ENCODE measurements around the gene GRAP2. TPM values are rescaled to one million over a fixed set of nuclear protein-coding genes. Genes with fewer than 3 reads are reported as not detected.
"Not testable (repeated sequence)": the region's sequence is repeated elsewhere in the genome, so short reads cannot be mapped to it uniquely, and the experiment has no call there.

Gene GRAP2
- total RNA-seq, 2 experiments from 2014 or later, result 37.7 to 38.1 TPM

- peaks cover 11% of the 10 kb centered on the region for H3K36me3 Mint-ChIP-seq
- H3K27ac Mint-ChIP-seq, result peak overlapping the region; percentile 93
- H3K4me3 Mint-ChIP-seq, result peak overlapping the region; percentile 83
- H3K9me3 Mint-ChIP-seq, H3K27me3 Mint-ChIP-seq, DNase-seq: not testable (repeated sequence)
- H3K4me1 Mint-ChIP-seq (ENCODE audit: low read depth), result peaks cover 28% of the 10 kb centered on the region
- intact Hi-C loops (cut with micrococcal nuclease), result loop anchor here (5.0 to 10.0 kb wide), 3 partner anchors 33 to 589 kb away; partner anchors contain the start of gene RPL3
- CTCF ChIA-PET, result interaction anchor here (2.1 kb wide), 1 partner anchor 121 kb away, joined by 10 read pairs; no protein-coding TSS in a partner anchor
- POLR2A ChIA-PET, result interaction anchor here (1.6 to 16.5 kb wide), 5 partner anchors 10 to 31 kb away, joined by 4 to 219 read pairs (median 7); no protein-coding TSS in a partner anchor
Observed at GRCh38 chr22:39904024-39904423, 3.1 kb downstream of the GRAP2 start.

- peak overlapping the region; percentile 83 for H3K4me3 Mint-ChIP-seq
- ChIA-PET CTCF (interaction anchor here (0.6 to 2.1 kb wide), 4 partner anchors 28 to 120 kb away, joined by 3 to 10 read pairs (median 3); no protein-coding TSS in a partner anchor), POLR2A (interaction anchor here (1.0 to 16.5 kb wide), 5 partner anchors 10 to 385 kb away, joined by 3 to 219 read pairs (median 5); partner anchors contain the start of gene ATF4)
- peaks cover 33% of the 10 kb centered on the region for H3K4me1 Mint-ChIP-seq (ENCODE audit: low read depth)
- peaks cover 11% of the 10 kb centered on the region for H3K36me3 Mint-ChIP-seq
- DNase-seq, result no peak
- no peaks in the 10 kb centered on the region for H3K27me3 Mint-ChIP-seq
- peak overlapping the region; percentile 93 for H3K27ac Mint-ChIP-seq
- intact Hi-C loops (cut with micrococcal nuclease), result loop anchor here (5.0 to 10.0 kb wide), 3 partner anchors 32 to 590 kb away; partner anchors contain the start of gene RPL3
- no peaks in the 10 kb centered on the region for H3K9me3 Mint-ChIP-seq
Observed at GRCh38 chr22:39904862-39905261, 4.0 kb downstream of the GRAP2 start.

- H3K4me1 Mint-ChIP-seq (ENCODE audit: low read depth), result peaks cover 31% of the 10 kb centered on the region
- POLR2A ChIA-PET, result interaction anchor here (0.8 to 16.5 kb wide), 9 partner anchors 9 to 1540 kb away, joined by 3 to 219 read pairs (median 4); no protein-coding TSS in a partner anchor
- peak overlapping the region; percentile 83 for H3K4me3 Mint-ChIP-seq
- H3K9me3 Mint-ChIP-seq, result no peaks in the 10 kb centered on the region
- DNase-seq, result peak; percentile 52
- intact Hi-C loops (cut with micrococcal nuclease), result loop anchor here (1.0 to 10.0 kb wide), 3 partner anchors 15 to 591 kb away; partner anchors contain the start of gene RPL3
- peaks cover 11% of the 10 kb centered on the region for H3K36me3 Mint-ChIP-seq
- CTCF ChIA-PET, result interaction anchor here (1.2 to 2.3 kb wide), 3 partner anchors 15 to 119 kb away, joined by 3 to 10 read pairs (median 9); no protein-coding TSS in a partner anchor
- peak overlapping the region; percentile 93 for H3K27ac Mint-ChIP-seq
- H3K27me3 Mint-ChIP-seq, result no peaks in the 10 kb centered on the region
Observed at GRCh38 chr22:39905687-39906086, 4.8 kb downstream of the GRAP2 start.

DNA sequence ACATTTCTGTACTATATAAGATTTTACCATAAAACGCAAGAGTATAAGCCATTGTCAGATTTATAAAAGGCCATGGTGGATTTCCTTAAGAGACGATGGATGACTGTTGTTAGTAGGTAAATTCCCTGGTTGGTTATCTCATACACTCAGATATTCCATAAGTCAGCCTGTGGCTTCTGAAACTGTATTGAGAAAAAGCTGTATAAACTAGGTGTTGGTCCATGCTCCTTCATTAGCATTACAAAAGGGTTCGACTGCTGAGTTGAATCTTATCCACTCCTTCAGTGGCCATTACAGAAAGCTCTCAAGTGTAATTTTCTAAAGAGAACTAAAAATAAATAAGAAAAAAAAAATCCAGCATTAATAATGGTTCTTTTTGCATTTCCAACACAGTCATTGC, 5.3 kb downstream of the GRAP2 start:
- Mint-ChIP-seq H3K9me3 (no peaks in the 10 kb centered on the region), H3K27ac (peak overlapping the region; percentile 93), H3K27me3 (no peaks in the 10 kb centered on the region), H3K4me1 (ENCODE audit: low read depth) (peaks cover 33% of the 10 kb centered on the region), H3K4me3 (peak overlapping the region; percentile 83), H3K36me3 (peaks cover 11% of the 10 kb centered on the region)
- ChIA-PET CTCF (interaction anchor here (1.2 to 2.3 kb wide), 5 partner anchors 13 to 118 kb away, joined by 3 to 10 read pairs (median 4); no protein-coding TSS in a partner anchor), POLR2A (interaction anchor here (0.8 to 16.5 kb wide), 9 partner anchors 8 to 1540 kb away, joined by 3 to 219 read pairs (median 4); no protein-coding TSS in a partner anchor)
- intact Hi-C loops (cut with micrococcal nuclease), result loop anchor here (1.0 to 10.0 kb wide), 3 partner anchors 14 to 591 kb away; partner anchors contain the start of gene RPL3
- DNase-seq, result no peak

- peaks cover 42% of the 10 kb centered on the region for H3K4me1 Mint-ChIP-seq (ENCODE audit: low read depth)
- CTCF ChIA-PET, result interaction anchor here (0.6 to 2.4 kb wide), 7 partner anchors 10 to 118 kb away, joined by 3 to 9 read pairs (median 3); no protein-coding TSS in a partner anchor
- peak overlapping the region; percentile 93 for H3K27ac Mint-ChIP-seq
- H3K27me3 Mint-ChIP-seq, result no peaks in the 10 kb centered on the region
- POLR2A ChIA-PET, result interaction anchor here (5.2 to 16.5 kb wide), 2 partner anchors 10 to 18 kb away, joined by 35 to 219 read pairs; no protein-coding TSS in a partner anchor
- H3K36me3 Mint-ChIP-seq, result peaks cover 4% of the 10 kb centered on the region
- DNase-seq, result peak; percentile 64
- no peaks in the 10 kb centered on the region for H3K9me3 Mint-ChIP-seq
- peak overlapping the region; percentile 83 for H3K4me3 Mint-ChIP-seq
- intact Hi-C loops (cut with micrococcal nuclease), result loop anchor here (10.0 kb wide), 1 partner anchor 592 kb away; the partner anchor contains the start of gene RPL3
Observed at GRCh38 chr22:39907047-39907446, 6.2 kb downstream of the GRAP2 start.

- peaks cover 48% of the 10 kb centered on the region for H3K4me1 Mint-ChIP-seq (ENCODE audit: low read depth)
- ChIA-PET CTCF (interaction anchor here (1.2 to 2.8 kb wide), 8 partner anchors 10 to 379 kb away, joined by 3 to 13 read pairs (median 4); no protein-coding TSS in a partner anchor), POLR2A (interaction anchor here (1.2 to 16.5 kb wide), 4 partner anchors 9 to 68 kb away, joined by 4 to 219 read pairs (median 20); no protein-coding TSS in a partner anchor)
- H3K36me3 Mint-ChIP-seq, result peaks cover 3% of the 10 kb centered on the region
- no peaks in the 10 kb centered on the region for H3K9me3 Mint-ChIP-seq
- peak overlapping the region; percentile 93 for H3K27ac Mint-ChIP-seq
- DNase-seq, result peak; percentile 44
- no peaks in the 10 kb centered on the region for H3K27me3 Mint-ChIP-seq
- intact Hi-C loops (cut with micrococcal nuclease), result loop anchor here (10.0 kb wide), 1 partner anchor 593 kb away; the partner anchor contains the start of gene RPL3
- peak overlapping the region; percentile 83 for H3K4me3 Mint-ChIP-seq
Observed at GRCh38 chr22:39907605-39908097, 6.8 kb downstream of the GRAP2 start.

DNA sequence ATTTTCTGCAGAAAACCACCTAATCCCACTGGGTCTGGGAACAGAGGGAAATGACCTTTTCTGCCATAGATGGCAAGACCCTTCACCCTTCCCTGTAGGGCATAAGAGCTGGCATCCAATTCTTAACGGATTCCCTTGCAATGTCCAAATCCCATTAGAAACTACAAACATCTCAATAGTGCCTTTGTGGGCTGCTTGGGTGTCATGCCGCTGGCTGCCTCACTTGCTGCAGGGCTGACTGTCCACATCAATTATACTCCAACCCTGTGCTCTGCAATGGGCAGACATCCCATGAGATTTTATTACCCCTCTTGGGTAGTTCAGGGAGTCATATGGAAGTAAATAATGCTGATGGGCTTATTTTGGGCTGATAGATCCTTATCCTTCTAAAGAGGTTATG, 7.3 kb downstream of the GRAP2 start:
- peaks cover 1% of the 10 kb centered on the region for H3K36me3 Mint-ChIP-seq
- peak overlapping the region; percentile 93 for H3K27ac Mint-ChIP-seq
- CTCF ChIA-PET, result interaction anchor here (1.0 to 2.8 kb wide), 8 partner anchors 9 to 379 kb away, joined by 3 to 17 read pairs (median 6); no protein-coding TSS in a partner anchor
- H3K4me3 Mint-ChIP-seq, result peak overlapping the region; percentile 83
- no peaks in the 10 kb centered on the region for H3K27me3 Mint-ChIP-seq
- no peak for DNase-seq
- intact Hi-C loops (cut with micrococcal nuclease), result loop anchor here (10.0 kb wide), 1 partner anchor 593 kb away; the partner anchor contains the start of gene RPL3
- POLR2A ChIA-PET, result interaction anchor here (1.2 to 16.5 kb wide), 4 partner anchors 9 to 68 kb away, joined by 4 to 219 read pairs (median 20); no protein-coding TSS in a partner anchor
- H3K4me1 Mint-ChIP-seq (ENCODE audit: low read depth), result peaks cover 52% of the 10 kb centered on the region
- H3K9me3 Mint-ChIP-seq, result no peaks in the 10 kb centered on the region

DNA sequence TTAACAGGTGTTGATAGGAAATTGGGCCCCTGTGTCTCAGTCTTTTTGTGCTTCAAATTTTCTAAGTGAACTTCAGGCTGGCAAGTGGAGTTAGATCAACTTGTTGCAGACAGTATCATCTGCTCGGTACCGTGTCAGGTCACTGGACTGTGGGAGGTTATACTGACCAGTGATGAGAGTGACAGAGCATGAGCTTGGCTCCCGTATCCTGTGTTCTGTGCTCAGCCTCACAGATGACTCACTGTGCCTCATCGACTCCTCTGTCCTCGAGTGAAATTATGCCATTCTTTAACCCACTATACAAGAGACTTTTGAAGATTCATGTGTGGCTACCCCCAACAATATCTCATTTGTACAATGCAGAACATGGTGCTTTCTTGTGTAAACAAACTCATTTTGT, 7.9 kb downstream of the GRAP2 start:
- Mint-ChIP-seq H3K4me1 (ENCODE audit: low read depth) (peaks cover 58% of the 10 kb centered on the region), H3K4me3 (peak overlapping the region; percentile 83), H3K36me3 (peaks cover 1% of the 10 kb centered on the region), H3K27ac (peak overlapping the region; percentile 93), H3K27me3 (no peaks in the 10 kb centered on the region), H3K9me3 (no peaks in the 10 kb centered on the region)
- ChIA-PET CTCF (interaction anchor here (1.0 to 2.8 kb wide), 6 partner anchors 9 to 380 kb away, joined by 3 to 17 read pairs (median 6); no protein-coding TSS in a partner anchor), POLR2A (interaction anchor here (1.2 to 16.5 kb wide), 5 partner anchors 8 to 69 kb away, joined by 4 to 219 read pairs (median 5); partner anchors contain the start of gene GRAP2)
- intact Hi-C loops (cut with micrococcal nuclease), result loop anchor here (10.0 kb wide), 1 partner anchor 594 kb away; the partner anchor contains the start of gene RPL3
- DNase-seq, result peak; percentile 69

DNA sequence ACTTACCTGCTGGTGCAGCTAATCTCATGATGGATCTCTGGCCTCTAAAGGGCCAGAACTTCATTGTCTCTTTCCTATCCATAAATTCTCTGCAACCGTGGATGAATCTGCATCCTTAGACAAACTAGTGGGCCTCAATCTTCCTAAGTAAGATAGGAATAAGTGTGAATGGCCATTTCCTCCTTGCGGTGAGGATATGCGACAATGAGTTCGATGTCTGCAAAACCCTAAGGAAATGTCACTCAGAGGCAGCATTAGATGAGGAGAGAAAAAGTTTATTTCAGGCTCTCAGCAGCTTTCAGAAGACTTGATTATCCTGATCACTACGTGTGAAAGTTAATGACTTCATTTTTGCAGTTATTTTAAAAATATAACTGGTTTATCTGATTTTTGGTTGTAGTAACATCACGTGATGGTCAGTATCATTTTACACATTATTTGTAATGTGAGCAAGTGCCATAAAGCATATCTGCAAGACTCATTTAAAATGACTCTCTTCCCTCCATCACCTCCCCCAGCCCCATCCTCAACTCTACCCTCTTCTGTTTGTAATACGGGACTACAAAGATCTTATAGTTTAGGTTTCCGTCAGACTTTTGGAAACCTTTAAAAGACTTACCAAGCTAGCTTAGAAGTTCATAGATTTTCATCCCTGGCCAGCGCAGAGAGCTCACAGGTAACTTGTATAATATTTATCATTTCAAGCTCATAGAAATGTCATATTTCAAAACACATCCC, 10.2 kb downstream of the GRAP2 start:
- ChIA-PET CTCF (interaction anchor here (1.2 to 2.3 kb wide), 5 partner anchors 10 to 22 kb away, joined by 4 to 10 read pairs (median 6); no protein-coding TSS in a partner anchor), POLR2A (interaction anchor here (0.6 to 16.5 kb wide), 2 partner anchors 14 to 193 kb away, joined by 4 to 219 read pairs; no protein-coding TSS in a partner anchor)
- Mint-ChIP-seq H3K27ac (peak overlapping the region; percentile 93), H3K36me3 (no peaks in the 10 kb centered on the region), H3K4me1 (ENCODE audit: low read depth) (peaks cover 75% of the 10 kb centered on the region), H3K27me3 (no peaks in the 10 kb centered on the region), H3K9me3 (no peaks in the 10 kb centered on the region), H3K4me3 (peak overlapping the region; percentile 75)
- intact Hi-C loops (cut with micrococcal nuclease), result loop anchor here (1.0 kb wide), 3 partner anchors 9 to 50 kb away; partner anchors contain the start of gene GRAP2
- DNase-seq, result no peak

DNA sequence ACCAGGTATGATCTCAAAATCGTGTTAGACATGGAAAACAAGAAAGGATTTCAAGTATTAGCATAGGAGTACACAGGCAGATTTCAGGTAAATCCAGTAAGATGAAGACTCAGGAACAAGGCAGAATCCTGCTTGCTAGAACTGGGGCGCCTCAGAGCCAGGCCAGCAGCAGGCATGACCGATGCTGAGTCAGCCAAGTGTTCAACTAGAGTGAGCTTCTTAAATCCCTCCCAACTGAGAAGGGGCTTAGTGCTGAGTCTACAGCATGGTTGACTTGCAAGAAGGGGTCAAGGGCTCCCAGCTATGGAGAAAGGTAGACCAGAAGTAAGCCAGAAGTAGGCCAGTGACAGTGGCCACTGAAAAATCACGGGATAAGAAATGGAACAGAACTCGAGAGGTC, 12.4 kb downstream of the GRAP2 start:
- DNase-seq, result no peak
- ChIA-PET POLR2A (interaction anchor here (16.5 kb wide), 1 partner anchor 12 kb away, joined by 219 read pairs; no protein-coding TSS in a partner anchor), CTCF (interaction anchor here (1.2 to 6.1 kb wide), 3 partner anchors 8 to 111 kb away, joined by 3 to 45 read pairs (median 5); no protein-coding TSS in a partner anchor)
- Mint-ChIP-seq H3K9me3 (no peaks in the 10 kb centered on the region), H3K4me3 (peak overlapping the region; percentile 75), H3K27ac (peak overlapping the region; percentile 93), H3K4me1 (ENCODE audit: low read depth) (peaks cover 89% of the 10 kb centered on the region), H3K36me3 (no peaks in the 10 kb centered on the region), H3K27me3 (no peaks in the 10 kb centered on the region)
- intact Hi-C loops (cut with micrococcal nuclease), result no loop called here

DNA sequence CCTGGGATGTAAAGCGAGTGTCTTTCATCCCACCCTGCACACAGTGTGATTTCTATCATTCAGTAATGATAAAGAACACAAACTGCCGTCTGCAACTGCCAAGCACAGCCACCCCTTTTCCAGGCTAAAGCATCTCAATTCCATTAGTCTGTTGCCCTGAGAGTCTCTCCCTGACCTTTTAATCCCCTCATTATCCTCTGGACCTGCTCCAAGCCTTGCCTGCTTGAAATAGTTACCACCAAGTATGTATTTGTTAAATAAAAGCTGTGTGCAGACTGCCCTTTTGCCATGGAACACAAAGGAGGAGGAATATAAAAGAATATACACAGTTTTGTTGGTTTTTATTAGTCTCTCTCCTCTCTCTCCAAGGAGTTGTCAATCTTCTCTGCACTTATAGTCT, 13.0 kb downstream of the GRAP2 start:
- no peaks in the 10 kb centered on the region for H3K27me3 Mint-ChIP-seq
- DNase-seq, result no peak
- ChIA-PET CTCF (interaction anchor here (6.1 kb wide), 1 partner anchor 20 kb away, joined by 45 read pairs; no protein-coding TSS in a partner anchor), POLR2A (interaction anchor here (1.0 to 16.5 kb wide), 3 partner anchors 8 to 12 kb away, joined by 3 to 219 read pairs (median 4); no protein-coding TSS in a partner anchor)
- H3K9me3 Mint-ChIP-seq, result no peaks in the 10 kb centered on the region
- H3K36me3 Mint-ChIP-seq, result no peaks in the 10 kb centered on the region
- intact Hi-C loops (cut with micrococcal nuclease), result no loop called here
- H3K4me1 Mint-ChIP-seq (ENCODE audit: low read depth), result peaks cover 88% of the 10 kb centered on the region
- peak overlapping the region; percentile 93 for H3K27ac Mint-ChIP-seq
- H3K4me3 Mint-ChIP-seq, result peak overlapping the region; percentile 75
